ENCODE measurements around the gene SMURF2.
"Not testable (repeated sequence)": the region's sequence is repeated elsewhere in the genome, so short reads cannot be mapped to it uniquely, and the experiment has no call there.

SMURF2 gene

DNA sequence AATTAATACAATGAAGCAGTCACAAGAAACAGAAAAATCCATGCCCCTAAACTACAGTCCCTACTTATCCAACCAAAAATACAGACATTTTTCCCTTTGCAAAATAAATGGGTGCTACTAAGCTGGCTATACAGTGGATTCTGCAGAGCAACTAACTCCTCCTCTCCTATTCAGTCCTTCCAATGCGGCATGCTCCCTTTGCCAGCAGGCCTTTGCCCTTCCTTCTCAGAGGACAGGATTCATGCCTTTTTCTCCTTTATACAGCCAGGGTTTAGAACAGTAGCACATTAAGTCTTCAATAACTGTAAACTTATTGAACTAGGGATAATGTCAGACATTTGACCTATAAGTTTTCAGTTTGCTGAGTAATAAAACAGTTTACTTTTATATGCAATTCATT is 70.2 kb downstream of the SMURF2 start:
- no peak for DNase-seq

DNA sequence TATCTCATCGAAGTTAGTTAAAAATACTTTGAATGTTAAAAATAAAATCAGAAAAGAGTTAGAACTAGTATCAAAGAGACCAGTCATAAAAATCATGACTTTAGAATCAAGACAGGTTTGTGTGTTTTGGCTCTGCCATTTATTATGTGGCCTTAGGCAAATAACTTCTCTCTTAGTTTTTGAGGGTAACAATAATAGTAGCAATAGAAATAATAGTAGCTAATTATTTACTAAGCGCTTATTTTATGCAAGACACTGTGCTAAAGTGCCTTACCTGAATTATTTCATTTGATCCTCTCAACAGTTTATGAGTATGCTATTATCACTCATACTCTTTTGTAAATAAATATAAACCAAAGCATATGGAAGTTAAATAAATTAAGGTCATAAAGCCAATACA is 77.0 kb downstream of the SMURF2 start:
- DNase-seq, result no peak

DNA sequence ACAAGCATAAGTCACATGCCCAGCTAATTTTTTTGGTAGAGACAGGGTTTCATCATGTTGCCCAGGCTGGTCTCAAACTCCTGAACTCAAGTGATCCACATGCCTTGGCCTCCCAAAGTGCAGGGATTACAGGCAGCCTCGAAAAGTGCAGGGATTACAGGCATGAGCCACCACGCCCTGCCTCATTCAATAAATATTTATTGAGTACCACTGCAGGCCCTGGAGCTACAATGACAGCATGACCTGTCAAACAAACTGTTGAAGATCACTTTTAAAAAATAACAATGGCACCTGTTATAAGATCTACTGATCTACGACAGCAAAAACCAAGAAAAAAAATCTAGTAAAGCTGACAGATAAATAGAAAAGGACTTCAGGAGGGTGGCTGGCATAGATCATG is 79.1 kb downstream of the SMURF2 start:
- DNase-seq, result no peak

DNA sequence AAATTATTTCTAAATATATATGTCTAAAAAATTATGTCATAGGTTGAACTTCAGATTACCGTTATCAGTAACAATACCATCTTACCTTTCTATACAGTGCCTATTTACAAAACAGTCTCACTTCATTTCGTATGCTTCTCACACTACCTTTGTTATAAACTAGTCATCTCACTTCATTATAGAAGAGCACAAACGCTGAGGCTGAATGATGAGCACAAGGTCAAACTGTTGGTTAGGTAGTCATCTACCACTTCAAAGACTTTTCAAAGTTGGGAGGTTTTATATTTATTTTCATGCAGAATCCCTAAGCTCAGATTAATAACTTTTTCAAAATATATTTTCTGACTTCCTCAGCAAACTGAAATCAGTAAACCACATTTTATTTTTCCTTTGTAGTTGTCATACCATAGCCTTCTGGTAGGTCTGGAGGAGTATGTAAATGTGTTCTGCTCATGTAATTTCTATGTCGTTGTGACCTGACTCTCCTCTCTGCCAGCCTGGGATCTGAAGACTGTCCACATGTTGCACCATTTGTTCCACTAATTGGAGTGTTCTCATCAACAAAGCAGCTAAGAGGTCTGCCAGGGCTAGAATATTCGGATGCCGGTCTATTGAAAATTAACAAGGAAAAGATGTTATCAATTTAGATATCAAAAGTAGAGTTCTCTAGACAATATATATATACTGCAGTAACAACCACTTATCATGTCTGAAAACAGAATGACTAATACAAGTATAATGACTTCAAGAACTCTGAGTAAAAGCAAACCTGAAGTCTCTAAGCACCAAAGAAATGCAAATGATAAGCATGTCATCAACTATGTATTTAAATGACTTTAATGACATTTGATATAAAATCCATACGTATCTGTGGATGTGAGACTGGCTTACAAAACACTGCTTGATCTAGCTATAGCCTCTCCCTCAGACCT is 81.5 kb downstream of the SMURF2 start:
- DNase-seq, result no peak

DNA sequence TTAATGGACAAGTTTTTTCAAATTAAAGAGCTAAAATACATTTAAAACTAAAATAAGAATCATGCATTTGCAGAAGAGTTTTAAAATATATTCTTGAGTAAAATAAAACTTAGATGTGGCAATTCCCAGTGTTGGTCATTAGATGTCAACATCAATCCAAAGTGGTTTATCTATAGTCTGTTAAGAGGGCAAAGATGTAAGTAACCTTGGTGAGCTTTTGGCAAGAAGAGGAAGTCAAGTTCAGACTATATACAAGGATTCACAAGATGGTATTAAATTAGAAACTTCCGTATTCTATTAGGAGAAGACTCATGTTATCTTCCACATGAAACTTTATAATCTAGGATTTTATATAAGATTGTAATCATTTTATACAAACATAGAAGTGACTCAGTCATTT is 82.2 kb downstream of the SMURF2 start:
- DNase-seq, result no peak

DNA sequence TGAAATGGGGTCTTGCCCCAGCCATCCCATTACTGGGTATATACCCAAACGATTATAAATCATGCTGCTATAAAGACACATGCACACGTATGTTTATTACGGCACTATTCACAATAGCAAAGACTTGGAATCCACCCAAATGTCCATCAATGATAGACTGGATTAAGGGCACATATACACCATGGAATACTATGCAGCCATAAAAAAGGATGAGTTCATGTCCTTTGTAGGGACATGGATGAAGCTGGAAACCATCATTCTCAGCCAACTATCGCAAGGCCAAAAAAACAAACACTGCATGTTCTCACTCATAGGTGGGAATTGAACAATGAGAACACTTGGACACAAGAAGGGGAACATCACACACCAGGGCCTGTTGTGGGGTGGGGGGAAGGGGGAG is 85.1 kb downstream of the SMURF2 start:
- DNase-seq, result not testable (repeated sequence)

DNA sequence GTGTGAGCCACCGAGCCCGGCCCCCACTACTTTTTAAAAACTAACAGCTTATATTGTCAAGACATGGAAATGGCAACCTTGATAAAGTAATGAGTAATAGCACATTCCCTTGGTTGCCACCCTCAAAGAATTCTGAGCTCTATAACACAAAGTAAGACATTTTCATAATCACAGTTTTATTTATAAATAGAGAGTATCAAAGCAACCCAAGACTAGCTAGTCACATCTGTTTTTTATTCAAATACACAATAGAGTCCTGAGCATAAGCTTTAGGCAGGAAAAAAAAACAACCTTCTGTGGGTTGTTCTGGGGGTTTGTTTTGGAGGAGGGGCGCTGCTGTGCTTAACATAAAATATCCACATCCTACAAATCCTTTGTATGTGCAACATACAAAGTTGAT is 86.7 kb downstream of the SMURF2 start:
- no peak for DNase-seq

DNA sequence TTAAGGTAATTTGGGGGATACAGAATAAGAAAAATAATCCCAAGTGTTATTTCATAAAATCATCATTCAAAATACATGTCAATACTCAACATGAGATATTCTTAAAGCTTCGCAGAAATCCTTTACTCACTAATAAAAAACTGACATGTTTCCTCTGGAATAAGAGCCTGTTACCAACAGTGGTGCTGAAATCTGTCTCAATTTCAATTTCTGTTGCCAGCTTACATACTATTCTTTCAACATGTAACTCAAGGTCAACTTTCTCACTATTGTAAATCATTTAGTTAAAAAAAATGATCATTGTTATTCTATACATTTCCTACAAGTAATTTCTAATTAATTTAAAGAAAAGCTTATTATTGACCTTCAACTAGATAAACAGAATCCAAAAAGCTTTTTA is 87.5 kb downstream of the SMURF2 start:
- DNase-seq, result no peak

DNA sequence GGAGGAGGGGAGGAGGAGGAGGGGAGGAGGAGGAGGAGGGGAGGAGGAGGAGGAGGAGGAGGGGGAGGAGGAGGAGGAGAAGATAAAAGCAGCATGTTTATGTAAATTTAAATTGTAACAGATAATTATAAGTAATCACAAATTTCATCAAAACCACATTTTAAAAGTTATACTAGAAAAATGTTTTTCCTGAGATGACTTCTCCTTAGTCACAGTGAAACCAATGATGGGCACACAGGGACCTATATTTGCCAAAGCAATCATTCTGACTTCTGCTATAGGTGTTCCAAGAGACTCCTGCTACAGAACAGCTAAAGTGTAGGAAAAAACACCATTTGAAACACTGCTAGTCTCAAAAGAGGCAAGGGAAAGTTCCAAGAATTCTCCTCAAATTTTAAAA is 88.9 kb downstream of the SMURF2 start:
- no peak for DNase-seq

DNA sequence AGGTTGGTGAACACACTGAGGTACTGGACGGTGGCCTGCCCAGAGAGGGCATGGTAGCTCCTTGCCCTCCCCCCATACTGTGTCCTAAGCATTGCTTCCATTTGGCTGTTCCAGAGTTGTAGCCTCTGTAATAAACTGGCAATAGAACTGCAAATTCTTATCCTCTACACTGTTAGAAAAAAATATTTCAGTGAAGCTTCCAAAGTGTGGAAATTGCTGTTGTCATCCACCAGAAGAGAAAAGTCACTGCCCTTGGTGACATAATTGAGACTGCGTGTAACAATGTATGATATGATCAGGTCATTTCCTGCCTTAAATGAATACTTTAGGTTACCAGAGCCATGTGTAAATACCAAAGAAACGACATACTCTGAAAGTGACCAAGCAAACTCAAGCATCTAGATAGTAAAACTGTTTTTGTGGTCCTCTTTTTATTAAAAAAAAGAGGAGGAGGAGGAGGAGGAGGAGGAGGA is 89.4 kb downstream of the SMURF2 start:
- DNase-seq, result no peak

DNA sequence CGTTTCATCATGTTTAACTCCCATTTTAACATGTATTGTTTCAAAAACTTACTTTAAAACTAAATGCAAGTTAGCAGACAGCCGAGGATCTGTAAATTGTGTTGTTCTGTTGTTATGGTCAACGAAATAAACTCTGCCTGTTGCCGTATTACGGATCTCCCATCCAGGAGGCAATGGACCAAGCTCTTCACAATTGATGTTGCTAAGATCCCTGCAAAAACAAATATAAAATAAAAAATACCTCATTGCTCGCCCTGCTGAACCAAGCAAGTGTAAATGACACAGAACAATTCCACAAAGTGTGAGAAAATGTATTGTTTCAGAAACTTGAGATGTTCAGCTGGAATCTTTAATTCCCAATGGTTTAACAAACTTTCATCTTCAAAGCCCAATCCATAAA is 90.4 kb downstream of the SMURF2 start:
- DNase-seq, result no peak

DNA sequence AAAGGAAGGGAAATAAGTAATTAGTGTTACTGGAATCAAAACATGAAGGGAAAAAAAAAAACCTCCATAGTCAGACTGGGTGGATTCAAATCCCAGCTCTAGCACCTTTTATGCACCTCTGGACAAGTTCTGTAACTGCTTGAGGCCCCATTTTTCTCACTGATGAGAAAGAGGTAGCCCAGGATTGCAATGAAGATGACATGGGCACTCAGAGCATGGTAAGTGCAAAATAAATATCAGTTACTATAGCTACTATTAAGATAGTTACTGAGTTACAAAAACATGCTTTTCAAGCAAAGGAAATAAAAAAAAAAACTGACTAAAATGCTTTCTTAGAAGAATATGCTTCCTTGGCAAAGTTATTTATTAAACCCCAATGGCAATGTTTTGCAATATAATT is 96.5 kb downstream of the SMURF2 start:
- no peak for DNase-seq

DNA sequence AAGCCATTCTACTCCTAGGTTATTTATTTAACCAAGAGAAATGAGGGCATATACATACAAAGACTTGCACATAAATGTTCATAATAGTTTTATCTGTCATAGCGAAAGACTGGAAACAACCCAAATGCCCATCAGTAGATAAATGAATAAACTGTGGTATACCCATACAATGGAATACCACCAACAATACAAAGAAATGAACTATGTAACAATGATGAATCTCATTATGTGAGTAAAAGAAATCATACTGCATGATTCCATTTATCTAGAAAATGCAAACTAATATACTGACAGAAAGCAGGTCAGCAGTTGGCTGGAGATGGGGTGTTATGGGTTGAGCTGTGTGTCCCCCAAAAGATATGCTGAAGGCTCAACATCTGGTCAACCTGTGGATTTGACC is 98.0 kb downstream of the SMURF2 start:
- DNase-seq, result no peak

DNA sequence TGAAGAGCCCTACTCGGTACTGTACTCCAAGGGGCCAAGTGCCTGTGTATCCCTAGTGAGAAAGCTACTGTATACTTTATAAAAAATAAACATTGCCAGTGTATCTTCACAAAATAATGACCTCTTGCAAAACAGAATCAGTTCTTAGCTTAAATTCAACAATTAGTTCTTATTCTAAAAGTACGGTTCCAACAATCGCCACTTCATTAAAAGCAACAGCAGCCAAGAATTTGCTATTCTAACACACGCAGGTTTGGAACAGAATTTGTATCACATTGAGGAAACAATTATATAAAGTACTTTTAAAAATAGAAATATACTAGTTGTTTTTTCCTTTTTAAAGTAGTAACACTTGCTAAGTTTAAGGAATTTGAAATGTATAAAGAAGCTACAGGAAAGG is 106.8 kb downstream of the SMURF2 start:
- no peak for DNase-seq

DNA sequence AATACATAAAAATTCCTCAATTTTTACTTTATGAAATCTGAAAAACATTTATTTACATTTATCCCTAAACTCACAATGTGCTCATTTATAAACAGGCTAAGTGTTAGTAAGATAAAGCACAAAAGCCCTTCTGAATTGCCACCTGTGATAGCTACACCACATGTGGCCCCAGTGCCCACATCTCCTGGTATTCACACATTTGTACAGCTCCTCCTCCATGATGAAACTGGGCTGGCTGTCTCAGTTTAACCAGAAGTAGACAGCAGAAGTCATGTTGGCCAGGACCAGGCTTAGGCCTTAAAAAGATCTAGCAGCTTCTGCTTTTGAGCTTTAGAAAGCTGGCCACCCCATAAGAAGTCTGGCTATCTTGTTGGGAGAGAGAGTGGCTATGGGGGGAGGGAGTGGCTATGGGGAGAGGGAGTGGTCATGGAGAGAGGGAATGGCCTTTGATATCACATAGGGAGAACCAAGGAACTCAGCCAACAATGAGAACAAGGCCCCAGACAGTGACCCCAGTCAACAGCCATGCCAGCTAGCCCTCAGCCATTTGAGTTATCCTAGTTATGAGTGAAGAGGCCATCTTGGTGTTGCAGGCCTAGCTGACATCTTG is 108.0 kb downstream of the SMURF2 start:
- no peak for DNase-seq

DNA sequence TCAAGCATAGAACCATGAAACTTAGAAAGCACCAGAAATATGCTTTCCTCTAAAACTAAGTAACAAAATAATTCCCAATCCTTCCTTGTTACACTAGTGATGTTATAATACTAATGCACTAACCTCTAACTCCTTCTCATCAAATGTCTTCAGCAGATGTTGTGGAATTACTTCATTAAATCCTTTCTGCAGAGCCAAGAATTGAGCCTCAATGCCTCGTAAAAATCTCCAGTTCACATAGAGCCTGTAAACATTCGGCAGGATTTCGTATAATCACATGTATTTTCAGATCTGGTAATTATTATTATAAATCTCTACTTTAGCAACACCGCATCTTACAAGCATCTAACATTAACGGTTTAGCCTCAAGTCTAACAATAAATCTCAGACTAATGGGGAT is 110.6 kb downstream of the SMURF2 start:
- DNase-seq, result no peak

DNA sequence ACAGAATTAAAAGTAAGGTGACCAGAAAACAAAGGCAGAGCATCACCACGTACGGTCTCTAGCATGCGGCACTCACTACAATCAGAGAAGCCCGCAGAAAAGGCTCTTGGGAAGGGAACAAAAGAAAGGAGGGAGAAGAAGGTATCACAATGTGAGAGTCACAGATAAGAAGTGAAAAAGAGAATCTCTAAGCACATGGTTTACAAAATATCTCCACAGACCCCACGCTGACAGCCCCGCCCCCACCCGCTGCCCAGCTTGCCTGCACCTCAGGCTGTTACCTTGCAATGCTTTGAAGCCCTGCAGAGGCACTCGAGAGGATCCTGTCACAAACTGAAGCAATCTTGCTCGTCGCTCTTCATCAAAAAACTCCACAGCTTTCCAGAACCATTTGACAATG is 114.8 kb downstream of the SMURF2 start:
- DNase-seq, result no peak

DNA sequence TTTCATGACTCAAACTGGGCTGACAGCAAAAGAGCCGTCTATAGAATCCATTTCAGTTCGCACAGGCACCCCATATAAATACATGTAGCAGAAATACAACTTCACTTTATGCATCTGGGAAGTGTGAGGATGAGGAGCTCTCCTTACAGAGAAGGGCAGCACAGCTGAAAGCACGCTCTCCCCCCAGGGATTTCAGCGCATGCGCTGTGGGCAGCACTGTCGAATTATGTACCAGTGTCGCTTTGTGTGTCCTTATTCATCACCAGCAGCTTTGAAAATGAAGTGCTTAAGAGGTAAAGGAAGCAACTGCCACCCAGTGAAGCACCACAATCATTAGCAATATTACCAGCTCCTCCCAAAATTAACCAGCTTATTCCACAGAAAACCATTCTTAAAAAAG is 115.4 kb downstream of the SMURF2 start:
- no peak for DNase-seq

DNA sequence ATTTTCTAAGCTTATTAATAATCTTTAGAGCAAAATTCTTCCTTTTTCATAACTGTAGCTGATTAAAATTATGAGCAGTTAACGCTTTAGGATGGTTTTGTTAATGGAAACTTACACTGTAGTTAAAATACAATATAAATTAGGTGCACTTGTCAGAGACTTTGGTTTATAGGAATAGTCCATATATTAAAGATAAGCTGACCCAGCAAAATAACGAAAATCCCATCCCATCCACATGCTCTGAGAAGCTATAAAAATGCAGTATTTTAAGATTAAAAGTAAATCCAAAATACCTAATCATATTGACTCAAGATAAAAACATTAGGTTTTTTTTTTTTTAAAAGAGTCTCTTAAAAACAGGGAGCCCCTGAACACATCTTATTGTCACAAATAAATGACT is 117.4 kb downstream of the SMURF2 start:
- no peak for DNase-seq

DNA sequence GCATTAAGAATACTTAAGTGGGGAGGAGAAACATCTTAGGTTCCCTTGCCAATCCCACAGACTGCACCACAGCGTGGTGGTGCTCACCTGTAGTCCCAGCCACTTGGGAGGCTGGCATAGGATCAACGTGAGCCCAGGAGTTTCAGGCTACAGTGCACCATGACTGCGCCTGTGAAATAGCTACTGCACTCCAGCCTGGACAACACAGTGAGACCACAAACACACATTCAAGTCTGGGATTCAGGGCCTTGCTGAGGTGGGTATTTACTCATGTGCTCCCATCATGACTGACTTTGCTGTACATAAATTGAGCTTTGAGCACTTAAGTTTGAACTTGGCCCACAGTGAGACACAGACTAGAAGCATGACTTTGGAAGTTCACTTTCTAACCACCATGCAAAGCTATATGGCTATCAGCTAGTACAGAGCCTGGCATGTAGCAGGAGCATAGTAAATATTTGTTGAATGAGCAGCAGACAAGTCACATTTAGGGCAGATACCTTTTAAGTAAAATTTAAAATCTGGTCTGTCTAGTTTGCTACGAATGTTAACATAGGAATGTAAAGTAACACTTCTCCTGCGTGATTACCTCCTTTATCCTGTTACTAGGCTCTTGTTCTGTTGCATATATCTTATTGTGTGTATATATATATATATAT is 121.9 kb downstream of the SMURF2 start:
- no peak for DNase-seq

DNA sequence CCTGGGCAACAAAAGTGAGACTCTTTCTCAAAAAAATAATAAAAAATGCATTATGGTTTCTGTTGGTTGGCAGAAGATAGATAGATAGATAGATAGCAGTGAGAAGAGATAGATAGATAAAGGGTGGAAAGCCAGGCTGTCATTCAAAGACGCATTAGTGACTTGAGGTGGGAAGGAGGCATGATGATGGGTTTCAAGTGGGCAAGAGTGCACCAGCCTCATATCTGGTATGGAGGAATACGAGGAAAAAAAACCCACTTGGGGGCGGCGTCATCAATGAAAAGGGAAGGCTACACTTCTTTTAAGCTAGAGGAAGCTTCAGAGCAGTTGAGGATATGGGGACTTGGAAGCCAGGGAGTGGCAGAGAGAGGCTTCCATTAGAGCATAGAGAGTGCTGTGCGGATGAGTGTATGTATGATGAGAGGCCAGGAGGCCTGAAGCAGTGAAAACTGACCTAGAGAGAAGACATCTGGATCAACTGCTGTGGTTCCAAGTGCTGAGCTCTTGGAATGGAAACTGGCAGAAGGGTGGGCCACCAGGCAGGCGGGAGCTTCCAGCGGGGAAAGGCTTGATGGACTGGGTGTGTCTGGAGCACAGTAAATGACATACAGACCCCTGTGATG is 123.5 kb downstream of the SMURF2 start:
- no peak for DNase-seq

DNA sequence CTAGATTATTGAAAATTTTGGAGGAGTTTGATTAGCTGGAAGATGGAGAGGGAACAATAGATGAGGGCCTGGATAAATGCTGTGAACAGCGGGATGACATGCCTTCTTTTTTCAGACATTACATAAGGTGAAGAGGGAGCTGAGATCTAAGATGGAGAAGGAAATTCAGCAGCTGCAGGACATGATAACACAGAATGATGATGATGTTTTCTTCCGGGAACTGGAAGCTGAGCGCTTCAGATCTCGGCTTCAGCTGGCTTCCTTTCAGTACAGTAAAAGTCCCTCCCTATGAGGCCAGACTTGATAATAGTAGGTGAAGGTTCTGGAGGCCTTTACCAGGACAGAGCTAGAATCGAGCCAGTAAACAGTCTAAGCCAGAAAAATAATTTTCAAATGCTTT is 124.6 kb downstream of the SMURF2 start:
- no peak for DNase-seq

DNA sequence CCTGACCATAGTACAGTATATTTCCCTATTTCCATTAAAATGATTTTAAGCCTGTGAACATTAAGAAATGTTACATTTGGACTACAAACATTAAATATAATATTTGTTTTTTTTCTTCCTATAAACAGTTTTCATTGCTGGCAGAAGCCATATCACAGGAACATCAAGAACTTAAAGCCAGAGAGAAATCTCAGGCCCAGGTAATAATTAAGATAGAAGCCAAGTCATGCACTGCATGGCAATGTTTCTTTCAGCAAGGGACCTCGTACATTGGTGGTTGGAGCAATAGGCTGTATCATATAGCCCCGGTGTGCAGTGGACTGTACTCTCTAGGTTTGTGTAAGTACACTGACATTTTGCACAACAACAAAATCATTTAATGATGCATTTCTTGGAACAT is 125.2 kb downstream of the SMURF2 start:
- no peak for DNase-seq

DNA sequence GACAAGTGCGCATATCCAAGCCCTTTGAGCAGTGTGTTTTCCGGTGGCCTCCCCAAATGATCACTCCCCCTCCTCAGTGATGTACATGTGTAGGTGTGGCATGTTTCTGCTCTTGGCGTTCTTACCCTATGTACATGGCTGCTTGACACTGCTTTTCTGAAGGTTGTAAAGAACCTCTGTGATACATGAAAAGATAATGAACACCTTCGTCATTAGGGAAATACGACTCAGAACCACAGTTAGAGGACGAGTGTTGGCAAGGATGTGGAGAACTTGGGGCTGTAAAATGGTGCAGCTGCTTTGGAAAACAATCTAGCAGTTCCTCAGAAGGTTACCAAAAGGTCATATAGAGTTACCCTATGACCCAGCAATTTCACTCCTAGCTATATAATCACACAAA is 126.8 kb downstream of the SMURF2 start:
- no peak for DNase-seq
